Activated effector memory CD4-positive, alpha-beta T cell treated with Interleukin-2 at 50 U/mL for 16 hours (primary cell): ENCODE measurements around the gene PABPN1.
"Not testable (repeated sequence)": the region's sequence is repeated elsewhere in the genome, so short reads cannot be mapped to it uniquely, and the experiment has no call there.

Source experiments
- DNase-seq: peaks from one replicate; pipeline ENCODE4 v3.0.0-alpha.2; 2020

Gene PABPN1

GRCh38 chr14:23301288-23301968, 19.8 kb upstream of the PABPN1 start:
- peak; percentile 97 for DNase-seq

- DNase-seq: no peak
These were observed 19.3 kb upstream of the PABPN1 start for GRCh38 chr14:23301969-23302289.

- DNase-seq: peak; percentile 85
These were observed 18.7 kb upstream of the PABPN1 start, which contains the start of gene PPP1R3E for GRCh38 chr14:23302290-23303225. Gene PPP1R3E (minus strand): TSS chr14:23302859. CDS start chr14:23302576, 283 bp downstream.

- DNase-seq: no peak
These were observed 14.7 kb upstream of the PABPN1 start, which contains the start of gene BCL2L2 for GRCh38 chr14:23306412-23307145. Gene BCL2L2 (plus strand): TSS chr14:23306833. CDS start chr14:23307768, 935 bp downstream.

- no peak for DNase-seq
These were observed 14.1 kb upstream of the PABPN1 start for GRCh38 chr14:23307146-23307530.

GRCh38 chr14:23307687-23308644, 13.3 kb upstream of the PABPN1 start:
- no peak for DNase-seq

- no peak for DNase-seq
These were observed 12.4 kb upstream of the PABPN1 start for GRCh38 chr14:23308721-23309445.

GRCh38 chr14:23310546-23310945, 10.7 kb upstream of the PABPN1 start:
- no peak for DNase-seq

- no peak for DNase-seq
These were observed 5.0 kb upstream of the PABPN1 start for GRCh38 chr14:23316300-23316699.

- DNase-seq: no peak
These were observed 1.3 kb upstream of the PABPN1 start for GRCh38 chr14:23319746-23320583.

GRCh38 chr14:23321572-23322547, 603 bp downstream of the PABPN1 start:
- DNase-seq: peak; percentile 31

- no peak for DNase-seq
These were observed 1.6 kb downstream of the PABPN1 start for GRCh38 chr14:23322568-23323517.

GRCh38 chr14:23323838-23324454, 2.7 kb downstream of the PABPN1 start:
- no peak for DNase-seq

GRCh38 chr14:23324455-23324846, 3.2 kb downstream of the PABPN1 start:
- no peak for DNase-seq

GRCh38 chr14:23324993-23325392, 3.7 kb downstream of the PABPN1 start:
- DNase-seq: no peak

GRCh38 chr14:23325746-23326145, 4.5 kb downstream of the PABPN1 start:
- DNase-seq: not testable (repeated sequence)
